Endothelial cell of umbilical vein (primary cell): ENCODE results near the gene CCDC85A. TPM values are rescaled to one million over a fixed set of nuclear protein-coding genes. Genes with fewer than 3 reads are reported as not detected.

ENCODE experiments used
- BruUV-seq: library from RNA; stranded (reverse); fragments of 400-500 nt; replicated peaks from 2 replicates; lab custom pipeline; 2021; lab: Mats Ljungman, UMichigan
- CTCF ChIA-PET: fragments of 300-600, 350-600 bp; sonication (Branson Sonifier 250); formaldehyde crosslinking; loops from one replicate; lab custom pipeline; 2021; ENCODE audit warnings: antibody characterized with exemption, inconsistent platforms; lab: Charles Lee
- POLR2A ChIA-PET: fragments of 300-600, 350-600 bp; sonication (Branson Sonifier 250); formaldehyde crosslinking; loops from one replicate; lab custom pipeline; 2021; ENCODE audit warnings: antibody characterized with exemption, inconsistent platforms; lab: Charles Lee
- DNase-seq: peaks from one replicate; pipeline ENCODE4 v3.0.0-alpha.2; 2011; ENCODE audit warnings: low read depth, low spot score
- FAIRE-seq: peaks from 2 replicates; lab custom pipeline; 2011; peaks lifted over from hg19 to GRCh38; lab: Jason Lieb, UNC
- H2AFZ ChIP-seq: 2 replicates; pipeline ENCODE4 v1.6.0; 2012; ENCODE audit warnings: low read depth, low read length, control low read depth, inconsistent platforms
- H3K27ac ChIP-seq: 2 replicates; pipeline ENCODE4 v1.5.1; 2011; ENCODE audit warnings: low read depth, mild to moderate bottlenecking, control low read depth, low read length, moderate library complexity; ENCODE audit not compliant: insufficient read depth
- H3K27me3 ChIP-seq, 2 experiments: 2 replicates each; pipeline versions ENCODE4 v1.6.0 to v1.6.1; 2011; ENCODE audit warnings: low read length in 2 of 2, mixed read lengths in 1 of 2; ENCODE audit not compliant: control insufficient read depth in 2 of 2, insufficient read depth in 2 of 2
- H3K36me3 ChIP-seq, 2 experiments: 2 replicates in 1 of 2; 3 replicates in 1 of 2; pipeline ENCODE4 v1.5.1; 2011; ENCODE audit warnings: low read length in 2 of 2, mild to moderate bottlenecking in 1 of 2, moderate library complexity in 1 of 2; ENCODE audit not compliant: control insufficient read depth in 2 of 2, insufficient read depth in 2 of 2; ENCODE audit errors: extremely low read depth in 1 of 2
- H3K4me1 ChIP-seq: 3 replicates; pipeline ENCODE4 v1.5.1; 2011; ENCODE audit warnings: mild to moderate bottlenecking, low read length; ENCODE audit not compliant: control insufficient read depth, insufficient read depth; ENCODE audit errors: extremely low read depth
- H3K4me2 ChIP-seq: 2 replicates; pipeline ENCODE4 v1.6.1; 2011; ENCODE audit warnings: low read length, control low read depth, mixed read lengths; ENCODE audit not compliant: insufficient read depth
- H3K4me3 ChIP-seq, 3 experiments: fragments of 200-600 bp in 1 of 3; sonication (generic), shearing (Covaris generic) in 1 of 3; replicated peaks in 1 of 3; 2 replicates each; pipeline ENCODE4 v1.5.1; 2011 to 2016; ENCODE audit warnings: control low read depth in 3 of 3, low read length in 3 of 3, mild to moderate bottlenecking in 2 of 3, inconsistent platforms in 1 of 3, low read depth in 1 of 3, moderate library complexity in 1 of 3; ENCODE audit not compliant: insufficient read depth in 1 of 3
- H3K79me2 ChIP-seq: 2 replicates; pipeline ENCODE4 v1.6.0; 2012; ENCODE audit warnings: low read length, inconsistent platforms; ENCODE audit not compliant: control insufficient read depth, insufficient read depth
- H3K9ac ChIP-seq: replicated peaks from 2 replicates; pipeline ENCODE3; 2011; ENCODE audit warnings: low read length, control low read depth; ENCODE audit not compliant: insufficient read depth; ENCODE audit errors: extremely low read depth
- H3K9me1 ChIP-seq: replicated peaks from 3 replicates; pipeline ENCODE4 v1.6.0; 2011; ENCODE audit warnings: mild to moderate bottlenecking, low read length; ENCODE audit not compliant: control insufficient read depth, insufficient read depth; ENCODE audit errors: extremely low read depth
- H3K9me3 ChIP-seq: replicated peaks from 2 replicates; pipeline ENCODE4 v1.5.1; 2012; ENCODE audit warnings: low read length, inconsistent platforms; ENCODE audit not compliant: control insufficient read depth, insufficient read depth
- H4K20me1 ChIP-seq: replicated peaks from 2 replicates; pipeline ENCODE3; 2011; ENCODE audit warnings: mild to moderate bottlenecking, low read length; ENCODE audit not compliant: control insufficient read depth, insufficient read depth; ENCODE audit errors: extremely low read depth
- EZH2 ChIP-seq: IDR thresholded peaks from 2 replicates; pipeline ENCODE4 v1.6.1; 2012; ENCODE audit warnings: borderline replicate concordance, low read depth, mild to moderate bottlenecking, moderate library complexity, low read length, inconsistent platforms; ENCODE audit not compliant: severe bottlenecking
- FOS ChIP-seq: IDR thresholded peaks from 2 replicates; pipeline ENCODE4 v1.6.1; 2011; ENCODE audit warnings: mild to moderate bottlenecking, low read length, moderate library complexity, borderline replicate concordance; ENCODE audit not compliant: insufficient read depth
- GATA2 ChIP-seq: IDR thresholded peaks from 2 replicates; pipeline ENCODE4 v1.7.0; 2011; ENCODE audit warnings: low read depth, mild to moderate bottlenecking, moderate library complexity, mixed read lengths, low read length; ENCODE audit not compliant: insufficient read length, insufficient read depth
- JUN ChIP-seq: IDR thresholded peaks from 2 replicates; pipeline ENCODE4 v1.6.1; 2011; ENCODE audit warnings: borderline replicate concordance, low read depth; ENCODE audit not compliant: insufficient read length, insufficient read depth
- MYC ChIP-seq: IDR thresholded peaks from one replicate; pipeline ENCODE4 v1.6.1; 2011; ENCODE audit warnings: mild to moderate bottlenecking, low read depth, low read length
- POLR2A ChIP-seq: IDR thresholded peaks from 2 replicates; pipeline ENCODE4 v1.6.1; 2012; ENCODE audit warnings: low read depth, mild to moderate bottlenecking, control low read depth, low read length
- POLR2AphosphoS5 ChIP-seq: IDR thresholded peaks from 2 replicates; pipeline ENCODE4 v1.6.1; 2012; ENCODE audit warnings: low read depth, mild to moderate bottlenecking, control low read depth, low read length, moderate library complexity; ENCODE audit not compliant: insufficient read depth
- dilution Hi-C: fragments of 300-500 bp; cut with MboI; formaldehyde crosslinking; loops from one replicate; pipeline ENCODE4 v1.15.0; 2019; ENCODE audit warnings: low sequenced_read_pairs; ENCODE audit not compliant: extremely low pct_ligation_motif_present
- intact Hi-C: fragments of 100-400 bp; cut with micrococcal nuclease; formaldehyde crosslinking; loops from one replicate; pipeline ENCODE4 v1.10.0; 2022
- polyA plus RNA-seq, 4 experiments: library from polyadenylated mRNA; depleted of rRNA in 3 of 4; stranded (reverse) in 3 of 4; unstranded in 1 of 4; fragments of >200 nt; gene quantifications; 2 replicates each; pipeline versions ENCODE4 v1.2.1 to v1.2.3, GENCODE V29; 2011 to 2012; ENCODE audit warnings: missing spikeins in 1 of 4
- total RNA-seq: library from RNA; stranded (reverse); gene quantifications from 2 replicates; pipeline ENCODE4 v1.2.3, GENCODE V29; 2021
- TF ChIP-seq, protein P1 (sequence below): IDR thresholded peaks from 2 replicates; pipeline ENCODE4 v1.6.1; 2011; ENCODE audit not compliant: insufficient read depth, insufficient read length
- TF ChIP-seq, protein P2 (sequence below), 2 donors: IDR thresholded peaks; 1 replicate in 1 of 2; 2 replicates in 1 of 2; pipeline ENCODE4 v1.5.1; 2011; ENCODE audit warnings: low read length in 2 of 2, mild to moderate bottlenecking in 2 of 2, moderate library complexity in 2 of 2, control low read depth in 1 of 2, inconsistent platforms in 1 of 2, low read depth in 1 of 2; ENCODE audit not compliant: insufficient read depth in 1 of 2; ENCODE audit errors: extremely low read depth in 1 of 2

Gene CCDC85A
- total and polyA plus RNA-seq, 2 donors (not counting 3 experiments of a cell fraction or from before 2014, with no cell fraction given) = 5.1 to 10.4 TPM

GRCh38 chr2:56240210-56240609 is 56.4 kb downstream of the CCDC85A start:
- CTCF ChIA-PET = no interaction called here
- Histone ChIP-seq H3K36me3 (no peaks in the 10 kb centered on the region), H4K20me1 (no peaks in the 10 kb centered on the region), H3K4me2 (no peak overlapping the region), H3K4me1 (peaks cover 3% of the 10 kb centered on the region), H3K79me2 (peaks cover 2% of the 10 kb centered on the region), H3K9ac (no peak overlapping the region), H2AFZ (no peak overlapping the region), H3K4me3 (no peak overlapping the region), H3K9me3 (no peaks in the 10 kb centered on the region), H3K27me3 (no peaks in the 10 kb centered on the region), H3K9me1 (no peaks in the 10 kb centered on the region), H3K27ac (no peak overlapping the region)
- DNase-seq (no peak), FAIRE-seq (no peak)
- dilution Hi-C loops (no loop called here), intact Hi-C loops (no loop called here)
- no peak for TF ChIP-seq JUN
- no peak for TF ChIP-seq POLR2A
- TF ChIP-seq FOS = no peak
- no peak for TF ChIP-seq MYC
- TF ChIP-seq POLR2AphosphoS5 = no peak
- TF ChIP-seq, protein P1, sequence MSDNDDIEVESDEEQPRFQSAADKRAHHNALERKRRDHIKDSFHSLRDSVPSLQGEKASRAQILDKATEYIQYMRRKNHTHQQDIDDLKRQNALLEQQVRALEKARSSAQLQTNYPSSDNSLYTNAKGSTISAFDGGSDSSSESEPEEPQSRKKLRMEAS = no peak
- TF ChIP-seq GATA2 = no peak
- TF ChIP-seq, protein P2, sequence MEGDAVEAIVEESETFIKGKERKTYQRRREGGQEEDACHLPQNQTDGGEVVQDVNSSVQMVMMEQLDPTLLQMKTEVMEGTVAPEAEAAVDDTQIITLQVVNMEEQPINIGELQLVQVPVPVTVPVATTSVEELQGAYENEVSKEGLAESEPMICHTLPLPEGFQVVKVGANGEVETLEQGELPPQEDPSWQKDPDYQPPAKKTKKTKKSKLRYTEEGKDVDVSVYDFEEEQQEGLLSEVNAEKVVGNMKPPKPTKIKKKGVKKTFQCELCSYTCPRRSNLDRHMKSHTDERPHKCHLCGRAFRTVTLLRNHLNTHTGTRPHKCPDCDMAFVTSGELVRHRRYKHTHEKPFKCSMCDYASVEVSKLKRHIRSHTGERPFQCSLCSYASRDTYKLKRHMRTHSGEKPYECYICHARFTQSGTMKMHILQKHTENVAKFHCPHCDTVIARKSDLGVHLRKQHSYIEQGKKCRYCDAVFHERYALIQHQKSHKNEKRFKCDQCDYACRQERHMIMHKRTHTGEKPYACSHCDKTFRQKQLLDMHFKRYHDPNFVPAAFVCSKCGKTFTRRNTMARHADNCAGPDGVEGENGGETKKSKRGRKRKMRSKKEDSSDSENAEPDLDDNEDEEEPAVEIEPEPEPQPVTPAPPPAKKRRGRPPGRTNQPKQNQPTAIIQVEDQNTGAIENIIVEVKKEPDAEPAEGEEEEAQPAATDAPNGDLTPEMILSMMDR (IDR thresholded peaks at IDR 0.05; ENCODE audit: extremely low read depth in 1 of 2, insufficient read depth in 1 of 2, low read depth in 1 of 2, low read length in 2 of 2) = no peak
- TF ChIP-seq EZH2 = no peak
- POLR2A ChIA-PET = no interaction called here
- no TSS peak for BruUV-seq
